Measurements from ENCODE around the gene EXD1.

EXD1 gene

DNA sequence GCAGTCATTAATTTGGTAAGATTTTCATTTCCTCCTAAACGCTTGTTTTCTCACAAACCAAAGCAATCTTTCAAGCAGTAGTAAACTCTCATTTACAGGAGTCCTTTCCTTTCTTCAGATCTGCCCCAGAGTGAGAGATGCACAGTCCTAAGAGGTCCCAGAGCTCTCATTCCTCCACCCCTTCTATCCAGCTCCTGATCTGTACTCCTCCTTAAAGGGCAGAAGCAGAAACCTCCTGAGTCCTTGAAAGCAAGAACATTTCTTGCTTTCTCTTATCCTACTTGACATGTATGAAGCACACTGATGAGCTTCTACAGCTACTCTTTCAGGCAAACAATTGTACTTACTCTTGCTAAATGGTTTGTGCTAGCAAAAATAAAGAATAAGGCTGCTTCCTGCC lies 11.7 kb downstream of the EXD1 start:
- no peak for TF ChIP-seq TCF12 (IDR thresholded peaks at IDR 0.05; ENCODE audit: low read depth)
- no peak for TF ChIP-seq CREB1 (IDR thresholded peaks at IDR 0.05; ENCODE audit: low read depth)
- TF ChIP-seq ZBTB7A (IDR thresholded peaks at IDR 0.05; ENCODE audit: low read depth), result no peak
- TF ChIP-seq, protein P1, sequence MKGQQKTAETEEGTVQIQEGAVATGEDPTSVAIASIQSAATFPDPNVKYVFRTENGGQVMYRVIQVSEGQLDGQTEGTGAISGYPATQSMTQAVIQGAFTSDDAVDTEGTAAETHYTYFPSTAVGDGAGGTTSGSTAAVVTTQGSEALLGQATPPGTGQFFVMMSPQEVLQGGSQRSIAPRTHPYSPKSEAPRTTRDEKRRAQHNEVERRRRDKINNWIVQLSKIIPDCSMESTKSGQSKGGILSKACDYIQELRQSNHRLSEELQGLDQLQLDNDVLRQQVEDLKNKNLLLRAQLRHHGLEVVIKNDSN (IDR thresholded peaks at IDR 0.05), result no peak
- no peak for TF ChIP-seq EGR1 (IDR thresholded peaks at IDR 0.05)
- TF ChIP-seq, protein P2, sequence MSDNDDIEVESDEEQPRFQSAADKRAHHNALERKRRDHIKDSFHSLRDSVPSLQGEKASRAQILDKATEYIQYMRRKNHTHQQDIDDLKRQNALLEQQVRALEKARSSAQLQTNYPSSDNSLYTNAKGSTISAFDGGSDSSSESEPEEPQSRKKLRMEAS (IDR thresholded peaks at IDR 0.05), result no peak
- TF ChIP-seq RAD21 (IDR thresholded peaks at IDR 0.05; ENCODE audit: low read depth), result no peak
- no peak for TF ChIP-seq NFIC (IDR thresholded peaks at IDR 0.05)
- no peak for TF ChIP-seq EP300 (IDR thresholded peaks at IDR 0.05; ENCODE audit: borderline replicate concordance)
- TF ChIP-seq TAF1 (IDR thresholded peaks at IDR 0.05; ENCODE audit: low read depth), result no peak
- TF ChIP-seq FOXM1 (IDR thresholded peaks at IDR 0.05; ENCODE audit: borderline replicate concordance, low read depth), result no peak
- TF ChIP-seq TEAD4 (IDR thresholded peaks at IDR 0.05), result no peak
- no peak for TF ChIP-seq CEBPB (IDR thresholded peaks at IDR 0.05)
- TF ChIP-seq, protein P3, sequence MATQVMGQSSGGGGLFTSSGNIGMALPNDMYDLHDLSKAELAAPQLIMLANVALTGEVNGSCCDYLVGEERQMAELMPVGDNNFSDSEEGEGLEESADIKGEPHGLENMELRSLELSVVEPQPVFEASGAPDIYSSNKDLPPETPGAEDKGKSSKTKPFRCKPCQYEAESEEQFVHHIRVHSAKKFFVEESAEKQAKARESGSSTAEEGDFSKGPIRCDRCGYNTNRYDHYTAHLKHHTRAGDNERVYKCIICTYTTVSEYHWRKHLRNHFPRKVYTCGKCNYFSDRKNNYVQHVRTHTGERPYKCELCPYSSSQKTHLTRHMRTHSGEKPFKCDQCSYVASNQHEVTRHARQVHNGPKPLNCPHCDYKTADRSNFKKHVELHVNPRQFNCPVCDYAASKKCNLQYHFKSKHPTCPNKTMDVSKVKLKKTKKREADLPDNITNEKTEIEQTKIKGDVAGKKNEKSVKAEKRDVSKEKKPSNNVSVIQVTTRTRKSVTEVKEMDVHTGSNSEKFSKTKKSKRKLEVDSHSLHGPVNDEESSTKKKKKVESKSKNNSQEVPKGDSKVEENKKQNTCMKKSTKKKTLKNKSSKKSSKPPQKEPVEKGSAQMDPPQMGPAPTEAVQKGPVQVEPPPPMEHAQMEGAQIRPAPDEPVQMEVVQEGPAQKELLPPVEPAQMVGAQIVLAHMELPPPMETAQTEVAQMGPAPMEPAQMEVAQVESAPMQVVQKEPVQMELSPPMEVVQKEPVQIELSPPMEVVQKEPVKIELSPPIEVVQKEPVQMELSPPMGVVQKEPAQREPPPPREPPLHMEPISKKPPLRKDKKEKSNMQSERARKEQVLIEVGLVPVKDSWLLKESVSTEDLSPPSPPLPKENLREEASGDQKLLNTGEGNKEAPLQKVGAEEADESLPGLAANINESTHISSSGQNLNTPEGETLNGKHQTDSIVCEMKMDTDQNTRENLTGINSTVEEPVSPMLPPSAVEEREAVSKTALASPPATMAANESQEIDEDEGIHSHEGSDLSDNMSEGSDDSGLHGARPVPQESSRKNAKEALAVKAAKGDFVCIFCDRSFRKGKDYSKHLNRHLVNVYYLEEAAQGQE (IDR thresholded peaks at IDR 0.05; ENCODE audit: low read depth), result no peak
- TF ChIP-seq YY1 (IDR thresholded peaks at IDR 0.05; ENCODE audit: low read depth), result no peak

DNA sequence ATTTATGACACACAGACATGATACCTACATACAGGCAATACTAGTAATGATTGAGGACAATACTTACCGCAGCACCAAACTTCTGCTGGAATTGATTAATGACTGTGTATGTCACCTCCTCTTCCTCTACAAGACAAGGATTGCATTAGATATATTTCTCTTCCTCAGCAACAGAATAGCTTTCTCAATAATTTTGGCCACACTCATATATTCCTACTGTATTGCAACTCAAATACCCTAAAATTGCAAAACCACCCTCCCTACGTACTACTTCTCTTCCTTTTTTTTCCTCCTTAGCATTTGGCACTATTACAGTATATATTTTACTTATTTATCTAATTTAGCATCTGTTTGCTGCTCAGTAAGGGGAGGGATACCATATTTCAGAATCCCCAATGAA lies 14.8 kb downstream of the EXD1 start:
- TF ChIP-seq, protein P1 (IDR thresholded peaks at IDR 0.05), result no peak
- TF ChIP-seq, protein P2 (IDR thresholded peaks at IDR 0.05), result no peak
- no peak for TF ChIP-seq TCF12 (IDR thresholded peaks at IDR 0.05; ENCODE audit: low read depth)
- TF ChIP-seq CREB1 (IDR thresholded peaks at IDR 0.05; ENCODE audit: low read depth), result no peak
- TF ChIP-seq TEAD4 (IDR thresholded peaks at IDR 0.05), result no peak

DNA sequence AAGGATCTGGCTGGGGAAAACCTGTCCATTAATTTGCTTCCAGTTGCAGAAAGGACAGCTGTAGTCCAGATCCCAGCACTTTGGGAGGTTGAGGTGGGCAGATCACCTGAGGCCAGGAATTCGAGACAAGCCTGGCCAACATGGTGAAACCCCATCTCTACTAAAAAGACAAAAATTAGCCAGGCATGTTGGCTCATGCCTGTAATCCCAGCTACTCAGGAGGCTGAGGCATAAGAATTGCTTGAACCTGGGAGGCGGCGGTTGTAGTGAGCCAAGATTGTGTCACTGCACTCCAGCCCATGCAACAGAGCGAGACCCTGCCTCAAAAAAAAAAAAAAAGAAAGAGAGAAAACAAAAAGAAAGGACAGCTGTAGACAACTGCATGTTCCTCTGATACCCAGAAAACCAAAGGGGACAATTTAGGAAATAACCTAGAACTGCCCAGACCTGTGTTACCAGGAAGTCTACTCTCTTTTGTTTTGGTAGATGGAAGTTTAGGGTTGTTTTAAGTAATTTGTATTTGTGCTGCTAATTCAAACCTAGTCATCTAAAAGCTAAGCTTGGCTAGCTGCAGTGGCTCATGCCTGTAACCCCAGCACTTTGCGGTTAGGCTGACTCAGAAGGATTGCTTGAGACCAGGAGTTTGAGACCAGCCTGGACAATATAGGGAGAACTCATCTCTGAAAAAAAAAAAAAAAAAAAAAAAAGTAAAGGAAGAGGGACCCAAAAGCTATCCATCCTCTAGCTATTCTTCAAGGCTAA lies 22.7 kb downstream of the EXD1 start:
- no peak for TF ChIP-seq YY1 (IDR thresholded peaks at IDR 0.05; ENCODE audit: low read depth)
- TF ChIP-seq NFIC (IDR thresholded peaks at IDR 0.05), result no peak
- TF ChIP-seq EP300 (IDR thresholded peaks at IDR 0.05; ENCODE audit: borderline replicate concordance), result no peak
- TF ChIP-seq, protein P1 (IDR thresholded peaks at IDR 0.05), result no peak
- no peak for TF ChIP-seq TEAD4 (IDR thresholded peaks at IDR 0.05)
- TF ChIP-seq RAD21 (IDR thresholded peaks at IDR 0.05; ENCODE audit: low read depth), result no peak
- no peak for TF ChIP-seq TCF12 (IDR thresholded peaks at IDR 0.05; ENCODE audit: low read depth)
- TF ChIP-seq, protein P2 (IDR thresholded peaks at IDR 0.05), result no peak
- TF ChIP-seq ZBTB7A (IDR thresholded peaks at IDR 0.05; ENCODE audit: low read depth), result no peak
- no peak for TF ChIP-seq TAF1 (IDR thresholded peaks at IDR 0.05; ENCODE audit: low read depth)
- TF ChIP-seq, protein P3 (IDR thresholded peaks at IDR 0.05; ENCODE audit: low read depth), result no peak
- TF ChIP-seq CREB1 (IDR thresholded peaks at IDR 0.05; ENCODE audit: low read depth), result no peak

DNA sequence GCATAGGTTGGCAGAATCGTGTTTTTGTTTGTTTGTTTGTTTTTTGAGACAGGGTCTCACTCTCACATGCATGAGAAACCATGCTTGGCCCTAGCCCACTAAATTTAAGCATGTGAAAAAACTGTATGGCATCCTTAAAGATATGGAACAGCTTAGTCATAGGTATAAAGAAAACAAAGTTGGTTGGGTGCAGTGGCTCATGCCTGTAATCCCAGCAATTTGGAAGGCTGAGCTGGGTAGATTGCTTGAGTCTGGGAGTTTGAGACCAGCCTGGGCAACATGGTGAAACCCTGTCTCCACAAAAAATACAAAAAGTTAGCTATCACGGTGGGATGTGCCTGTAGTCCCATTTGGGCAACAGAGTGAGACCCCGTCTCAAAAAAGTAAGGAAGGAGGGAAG lies 25.2 kb downstream of the EXD1 start:
- TF ChIP-seq TEAD4 (IDR thresholded peaks at IDR 0.05) (no peak), EGR1 (IDR thresholded peaks at IDR 0.05) (no peak), NFIC (IDR thresholded peaks at IDR 0.05) (no peak), YY1 (IDR thresholded peaks at IDR 0.05; ENCODE audit: low read depth) (no peak), CEBPB (IDR thresholded peaks at IDR 0.05) (no peak), EP300 (IDR thresholded peaks at IDR 0.05; ENCODE audit: borderline replicate concordance) (no peak), RAD21 (IDR thresholded peaks at IDR 0.05; ENCODE audit: low read depth) (no peak), TAF1 (IDR thresholded peaks at IDR 0.05; ENCODE audit: low read depth) (no peak), ZBTB7A (IDR thresholded peaks at IDR 0.05; ENCODE audit: low read depth) (no peak), FOXM1 (IDR thresholded peaks at IDR 0.05; ENCODE audit: borderline replicate concordance, low read depth) (no peak), CREB1 (IDR thresholded peaks at IDR 0.05; ENCODE audit: low read depth) (no peak), TCF12 (IDR thresholded peaks at IDR 0.05; ENCODE audit: low read depth) (no peak)
- TF ChIP-seq, protein P3 (IDR thresholded peaks at IDR 0.05; ENCODE audit: low read depth), result no peak
- TF ChIP-seq, protein P1 (IDR thresholded peaks at IDR 0.05), result no peak
- TF ChIP-seq, protein P2 (IDR thresholded peaks at IDR 0.05), result no peak
